ENCODE results near the gene CLCA4. TPM values are rescaled to one million over a fixed set of nuclear protein-coding genes. Genes with fewer than 3 reads are reported as not detected.

CLCA4 gene
- total RNA-seq, 1 experiment from 2014 or later = not detected

DNA sequence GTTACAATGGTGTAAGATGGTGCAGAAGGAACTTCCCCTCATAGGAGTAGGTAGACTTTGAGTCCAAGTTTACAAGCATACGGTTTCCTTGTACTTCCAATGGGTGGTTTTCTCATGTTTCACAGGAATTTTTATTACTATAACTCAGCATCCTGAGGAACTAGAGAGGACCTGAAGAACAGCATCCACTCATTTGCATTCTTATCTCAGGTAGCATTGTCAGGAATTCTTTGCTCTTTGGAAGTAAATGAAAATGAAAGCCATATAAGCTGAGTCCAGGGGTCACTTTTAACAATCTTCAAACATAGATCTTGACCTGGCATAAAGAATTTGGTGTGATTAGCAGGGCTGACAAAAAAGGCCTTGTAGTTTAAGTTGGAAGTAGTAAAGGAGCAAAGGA lies 34.4 kb downstream of the CLCA4 start:
- DNase-seq (ENCODE audit: low spot score) = no peak
- Histone ChIP-seq H3K9me3 (ENCODE audit: low read depth, low read length, poor library complexity, severe bottlenecking) (no peaks in the 10 kb centered on the region), H3K4me1 (ENCODE audit: insufficient read depth, low read length, poor library complexity, severe bottlenecking) (no peaks in the 10 kb centered on the region), H3K36me3 (ENCODE audit: insufficient read depth, low read length, poor library complexity, severe bottlenecking) (no peaks in the 10 kb centered on the region), H3K27ac (ENCODE audit: low read depth, low read length, poor library complexity, severe bottlenecking) (no peak overlapping the region), H3K4me3 (ENCODE audit: low read depth, low read length, poor library complexity, severe bottlenecking) (no peak overlapping the region), H3K27me3 (replicated peaks; ENCODE audit: insufficient read depth, low read depth, low read length, poor library complexity) (peaks cover 3% of the 10 kb centered on the region)
- ChIA-PET POLR2A (ENCODE audit: low non-redundant PET) (interaction anchor here (0.8 kb wide), 1 partner anchor 33 kb away, joined by 3 read pairs; no protein-coding TSS in a partner anchor), CTCF (no interaction called here)
- TF ChIP-seq, protein P1, sequence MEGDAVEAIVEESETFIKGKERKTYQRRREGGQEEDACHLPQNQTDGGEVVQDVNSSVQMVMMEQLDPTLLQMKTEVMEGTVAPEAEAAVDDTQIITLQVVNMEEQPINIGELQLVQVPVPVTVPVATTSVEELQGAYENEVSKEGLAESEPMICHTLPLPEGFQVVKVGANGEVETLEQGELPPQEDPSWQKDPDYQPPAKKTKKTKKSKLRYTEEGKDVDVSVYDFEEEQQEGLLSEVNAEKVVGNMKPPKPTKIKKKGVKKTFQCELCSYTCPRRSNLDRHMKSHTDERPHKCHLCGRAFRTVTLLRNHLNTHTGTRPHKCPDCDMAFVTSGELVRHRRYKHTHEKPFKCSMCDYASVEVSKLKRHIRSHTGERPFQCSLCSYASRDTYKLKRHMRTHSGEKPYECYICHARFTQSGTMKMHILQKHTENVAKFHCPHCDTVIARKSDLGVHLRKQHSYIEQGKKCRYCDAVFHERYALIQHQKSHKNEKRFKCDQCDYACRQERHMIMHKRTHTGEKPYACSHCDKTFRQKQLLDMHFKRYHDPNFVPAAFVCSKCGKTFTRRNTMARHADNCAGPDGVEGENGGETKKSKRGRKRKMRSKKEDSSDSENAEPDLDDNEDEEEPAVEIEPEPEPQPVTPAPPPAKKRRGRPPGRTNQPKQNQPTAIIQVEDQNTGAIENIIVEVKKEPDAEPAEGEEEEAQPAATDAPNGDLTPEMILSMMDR (conservative IDR thresholded peaks at IDR 0.05; ENCODE audit: low read depth, low read length) = no peak
- no peak for TF ChIP-seq EZH2 (IDR thresholded peaks at IDR 0.05; ENCODE audit: borderline replicate concordance, low read depth, low read length, poor library complexity, severe bottlenecking)
- intact Hi-C loops (cut with micrococcal nuclease; ENCODE audit: unreplicated experiment) = no loop called here
- BruUV-seq (replicated peaks) = no TSS peak

DNA sequence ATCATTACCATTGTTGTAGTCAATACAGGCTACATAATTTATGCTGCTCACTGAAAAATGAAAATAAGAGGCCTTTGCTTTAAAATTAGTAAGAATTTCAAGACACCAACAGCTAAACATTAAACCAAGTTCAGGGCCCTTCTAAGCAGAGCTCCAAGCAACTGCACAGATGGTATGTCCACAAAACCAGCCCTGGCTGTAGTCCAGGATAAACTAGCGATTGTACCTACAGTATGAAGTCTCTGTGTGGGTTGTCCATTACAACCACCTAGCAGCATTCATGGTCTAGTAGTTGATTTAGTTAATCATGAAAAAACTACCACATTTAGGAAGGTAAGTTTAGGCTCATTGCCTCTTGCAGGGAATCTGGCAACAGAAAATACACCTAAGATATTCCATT lies 35.3 kb downstream of the CLCA4 start:
- no TSS peak for BruUV-seq (replicated peaks)
- Histone ChIP-seq H3K36me3 (ENCODE audit: insufficient read depth, low read length, poor library complexity, severe bottlenecking) (no peaks in the 10 kb centered on the region), H3K9me3 (ENCODE audit: low read depth, low read length, poor library complexity, severe bottlenecking) (no peaks in the 10 kb centered on the region), H3K4me3 (ENCODE audit: low read depth, low read length, poor library complexity, severe bottlenecking) (no peak overlapping the region), H3K27ac (ENCODE audit: low read depth, low read length, poor library complexity, severe bottlenecking) (no peak overlapping the region), H3K27me3 (replicated peaks; ENCODE audit: insufficient read depth, low read depth, low read length, poor library complexity) (peaks cover 3% of the 10 kb centered on the region), H3K4me1 (ENCODE audit: insufficient read depth, low read length, poor library complexity, severe bottlenecking) (no peaks in the 10 kb centered on the region)
- TF ChIP-seq, protein P1 (conservative IDR thresholded peaks at IDR 0.05; ENCODE audit: low read depth, low read length) = no peak
- no peak for TF ChIP-seq EZH2 (IDR thresholded peaks at IDR 0.05; ENCODE audit: borderline replicate concordance, low read depth, low read length, poor library complexity, severe bottlenecking)
- ChIA-PET CTCF (no interaction called here), POLR2A (ENCODE audit: low non-redundant PET) (interaction anchor here (0.8 kb wide), 1 partner anchor 32 kb away, joined by 3 read pairs; no protein-coding TSS in a partner anchor)
- no peak for DNase-seq (ENCODE audit: low spot score)
- intact Hi-C loops (cut with micrococcal nuclease; ENCODE audit: unreplicated experiment) = no loop called here

DNA sequence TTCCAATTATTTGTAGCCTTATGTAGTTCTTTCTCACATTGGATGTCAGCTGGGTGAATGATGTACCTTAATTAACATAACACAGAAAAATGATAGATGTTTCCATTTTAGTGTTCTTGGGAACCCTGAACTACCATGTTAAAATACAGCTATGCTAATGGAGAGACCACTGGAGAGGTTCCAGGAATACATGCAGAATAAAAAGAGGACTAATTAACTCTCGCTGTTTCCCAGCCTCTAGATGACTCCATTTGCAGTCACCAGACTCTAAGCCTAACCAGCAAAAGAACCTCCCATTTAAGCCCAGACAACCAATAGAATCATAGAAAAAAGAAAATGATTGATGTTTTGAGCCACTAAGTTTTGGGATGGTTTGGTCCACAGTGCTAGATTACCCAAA lies 36.2 kb downstream of the CLCA4 start:
- ChIA-PET POLR2A (ENCODE audit: low non-redundant PET) (no interaction called here), CTCF (no interaction called here)
- BruUV-seq (replicated peaks) = no TSS peak
- no peak overlapping the region for H3K27ac ChIP-seq (ENCODE audit: low read depth, low read length, poor library complexity, severe bottlenecking)
- intact Hi-C loops (cut with micrococcal nuclease; ENCODE audit: unreplicated experiment) = no loop called here
- H3K36me3 ChIP-seq (ENCODE audit: insufficient read depth, low read length, poor library complexity, severe bottlenecking) = no peaks in the 10 kb centered on the region
- H3K4me1 ChIP-seq (ENCODE audit: insufficient read depth, low read length, poor library complexity, severe bottlenecking) = no peaks in the 10 kb centered on the region
- no peak for DNase-seq (ENCODE audit: low spot score)
- H3K4me3 ChIP-seq (ENCODE audit: low read depth, low read length, poor library complexity, severe bottlenecking) = no peak overlapping the region
- no peaks in the 10 kb centered on the region for H3K9me3 ChIP-seq (ENCODE audit: low read depth, low read length, poor library complexity, severe bottlenecking)
- TF ChIP-seq, protein P1 (conservative IDR thresholded peaks at IDR 0.05; ENCODE audit: low read depth, low read length) = no peak
- TF ChIP-seq EZH2 (IDR thresholded peaks at IDR 0.05; ENCODE audit: borderline replicate concordance, low read depth, low read length, poor library complexity, severe bottlenecking) = no peak
- H3K27me3 ChIP-seq (replicated peaks; ENCODE audit: insufficient read depth, low read depth, low read length, poor library complexity) = peaks cover 3% of the 10 kb centered on the region

Measured in A673 (cell line).